IMR-90 (cell line): ENCODE measurements around the gene MS4A10. TPM values are rescaled to one million over a fixed set of nuclear protein-coding genes. Genes with fewer than 3 reads are reported as not detected.

Experiments
- ATAC-seq: fragments of 200-7000 bp; cut with Tn5 transposase; 2 replicates; pipeline ENCODE4 v1.9.1; 2020; ENCODE audit warnings: low read depth, mild to moderate bottlenecking, moderate library complexity
- BruUV-seq: library from RNA; stranded (reverse); fragments of 400-500 nt; replicated peaks from 2 replicates; lab custom pipeline; 2021; lab: Mats Ljungman, UMichigan
- CTCF ChIA-PET: fragments of 300-600 bp; formaldehyde crosslinking; extraction: SDS; loops from one replicate; lab custom pipeline; 2021; ENCODE audit warnings: antibody characterized with exemption; lab: Yijun Ruan, JAX
- POLR2A ChIA-PET: fragments of 300-600 bp; sonication (Branson Sonifier 250); formaldehyde crosslinking; loops from one replicate; lab custom pipeline; 2022; ENCODE audit warnings: antibody characterized with exemption; ENCODE audit not compliant: unreplicated experiment; lab: Charles Lee
- DNase-seq: peaks from one replicate; pipeline ENCODE4 v3.0.0; 2013
- H2AFZ ChIP-seq: replicated peaks from 2 replicates; pipeline ENCODE3; 2013; ENCODE audit warnings: low read length, mild to moderate bottlenecking; ENCODE audit not compliant: poor library complexity
- H2AK5ac ChIP-seq: 2 replicates; pipeline ENCODE4 v1.6.1; 2013; ENCODE audit warnings: low read depth, low read length, inconsistent platforms
- H2AK9ac ChIP-seq: replicated peaks from 2 replicates; pipeline ENCODE3; 2013; ENCODE audit warnings: mild to moderate bottlenecking, low read depth, low read length, moderate library complexity; ENCODE audit not compliant: poor library complexity
- H2BK120ac ChIP-seq: 2 replicates; pipeline ENCODE4 v1.6.1; 2013; ENCODE audit warnings: low read depth, low read length, inconsistent platforms
- H2BK15ac ChIP-seq: 3 replicates; pipeline ENCODE4 v1.6.1; 2013; ENCODE audit warnings: low read depth, low read length, inconsistent platforms
- H2BK20ac ChIP-seq: 2 replicates; pipeline ENCODE4 v1.6.1; 2013; ENCODE audit warnings: low read depth, mild to moderate bottlenecking, inconsistent platforms, low read length, moderate library complexity
- H2BK5ac ChIP-seq: 2 replicates; pipeline ENCODE4 v1.6.1; 2013; ENCODE audit warnings: mild to moderate bottlenecking, low read depth, low read length, inconsistent platforms; ENCODE audit not compliant: poor library complexity, severe bottlenecking
- H3K14ac ChIP-seq: replicated peaks from 2 replicates; pipeline ENCODE4 v1.6.1; 2013; ENCODE audit warnings: low read depth, low read length, inconsistent platforms
- H3K18ac ChIP-seq: 2 replicates; pipeline ENCODE4 v1.6.1; 2013; ENCODE audit warnings: low read depth, low read length, control low read depth
- H3K23ac ChIP-seq: 2 replicates; pipeline ENCODE4 v1.6.1; 2013; ENCODE audit warnings: low read depth, low read length, inconsistent platforms
- H3K27ac ChIP-seq: 2 replicates; pipeline ENCODE4 v1.5.1; 2013; ENCODE audit warnings: mild to moderate bottlenecking, control low read depth, low read length; ENCODE audit not compliant: insufficient read depth
- H3K27me3 ChIP-seq: 2 replicates; pipeline ENCODE4 v1.6.1; 2013; ENCODE audit warnings: low read length; ENCODE audit not compliant: control insufficient read depth, insufficient read depth
- H3K36me3 ChIP-seq: 2 replicates; pipeline ENCODE4 v1.6.1; 2013; ENCODE audit warnings: low read length, mixed read lengths; ENCODE audit not compliant: control insufficient read depth, insufficient read depth
- H3K4ac ChIP-seq: 2 replicates; pipeline ENCODE4 v1.6.1; 2013; ENCODE audit warnings: low read depth, low read length, inconsistent platforms
- H3K4me1 ChIP-seq: 2 replicates; pipeline ENCODE4 v1.6.1; 2013; ENCODE audit warnings: low read length, mixed read lengths; ENCODE audit not compliant: control insufficient read depth, insufficient read depth
- H3K4me2 ChIP-seq: 2 replicates; pipeline ENCODE4 v1.6.1; 2013; ENCODE audit warnings: low read depth, mild to moderate bottlenecking, control low read depth, low read length, moderate library complexity
- H3K4me3 ChIP-seq: 2 replicates; pipeline ENCODE4 v1.5.1; 2013; ENCODE audit warnings: low read depth, mild to moderate bottlenecking, control low read depth, low read length, moderate library complexity; ENCODE audit not compliant: insufficient read depth
- H3K56ac ChIP-seq: 2 replicates; pipeline ENCODE4 v1.6.1; 2013; ENCODE audit warnings: low read length, inconsistent platforms; ENCODE audit not compliant: insufficient read depth; ENCODE audit errors: extremely low read depth
- H3K79me1 ChIP-seq, 2 experiments: 2 replicates each; pipeline ENCODE4 v1.6.1; 2013; ENCODE audit warnings: low read length in 2 of 2, inconsistent platforms in 1 of 2, low read depth in 1 of 2
- H3K9ac ChIP-seq: 2 replicates; pipeline ENCODE4 v1.6.1; 2013; ENCODE audit warnings: low read depth, low read length, control low read depth
- H3K9me1 ChIP-seq: 2 replicates; pipeline ENCODE4 v1.6.1; 2013; ENCODE audit warnings: low read length, inconsistent platforms; ENCODE audit not compliant: insufficient read depth
- H3K9me3 ChIP-seq: 2 replicates; pipeline ENCODE4 v1.6.1; 2013; ENCODE audit warnings: low read length; ENCODE audit not compliant: control insufficient read depth, insufficient read depth
- H4K20me1 ChIP-seq: 2 replicates; pipeline ENCODE4 v1.6.1; 2013; ENCODE audit warnings: low read length, inconsistent platforms; ENCODE audit not compliant: insufficient read depth
- H4K5ac ChIP-seq: 2 replicates; pipeline ENCODE4 v1.6.1; 2013; ENCODE audit warnings: mild to moderate bottlenecking, low read depth, low read length, control low read depth
- H4K8ac ChIP-seq, 2 experiments: 2 replicates each; pipeline ENCODE4 v1.6.1; 2013; ENCODE audit warnings: low read depth in 2 of 2, low read length in 2 of 2, control low read depth in 1 of 2, inconsistent platforms in 1 of 2
- H4K91ac ChIP-seq: 2 replicates; pipeline ENCODE4 v1.6.1; 2013; ENCODE audit warnings: low read depth, low read length, inconsistent platforms; ENCODE audit not compliant: insufficient read depth
- CEBPB ChIP-seq: IDR thresholded peaks from 2 replicates; pipeline ENCODE4 v1.6.1; 2012; ENCODE audit warnings: low read depth, low read length, improper control_type of control experiment
- CHD1 ChIP-seq: IDR thresholded peaks from 2 replicates; pipeline ENCODE4 v1.6.1; 2012; ENCODE audit warnings: low read depth, low read length, improper control_type of control experiment
- POLR2A ChIP-seq: IDR thresholded peaks from 2 replicates; pipeline ENCODE4 v1.6.1; 2012; ENCODE audit warnings: mild to moderate bottlenecking, low read depth, low read length
- RAD21 ChIP-seq: IDR thresholded peaks from 2 replicates; pipeline ENCODE4 v1.6.1; 2012; ENCODE audit warnings: low read length, improper control_type of control experiment
- RFX5 ChIP-seq: IDR thresholded peaks from 2 replicates; pipeline ENCODE4 v1.8.0; 2012; ENCODE audit warnings: low read depth, mild to moderate bottlenecking, low read length, moderate library complexity
- WGBS, 2 experiments: methylation state at CpG; one replicate each; pipeline versions ENCODE4 v1.1.5 to v1.1.7; 2013; ENCODE audit warnings: missing lambda C conversion rate in 2 of 2; ENCODE audit not compliant: insufficient read length in 1 of 2; ENCODE audit errors: extremely low coverage in 2 of 2; 5-methylcytosine and 5-hydroxymethylcytosine counted together
- dilution Hi-C: fragments of 300-500 bp; cut with HindIII; formaldehyde crosslinking; loops from one replicate; pipeline ENCODE4 v1.14.3; 2018; ENCODE audit warnings: low sequenced_read_pairs; ENCODE audit not compliant: unreplicated experiment
- in situ Hi-C: fragments of 300-500 bp; cut with MboI; formaldehyde crosslinking; loops from 3 replicates; pipeline ENCODE4 v1.14.3; 2019; ENCODE audit warnings: low sequenced_read_pairs, inconsistent platforms, mixed read lengths
- intact Hi-C: fragments of 100-400 bp; cut with micrococcal nuclease; formaldehyde crosslinking; loops from 2 replicates; pipeline ENCODE4 v1.10.0; 2022
- polyA plus RNA-seq, 3 experiments: library from polyadenylated mRNA; depleted of rRNA; stranded (reverse); fragments of >200 nt; gene quantifications; 2 replicates each; pipeline ENCODE4 v1.2.3, GENCODE V29; 2012; ENCODE audit warnings: low replicate concordance in 1 of 3
- total RNA-seq: library from RNA; depleted of rRNA; stranded (reverse); fragments of >200 nt; gene quantifications from 2 replicates; pipeline ENCODE4 v1.2.3, GENCODE V29; 2012

MS4A10 gene
- total and polyA plus RNA-seq, 2 of the 4 experiments (the other 2 are of a cell fraction) = not detected

DNA sequence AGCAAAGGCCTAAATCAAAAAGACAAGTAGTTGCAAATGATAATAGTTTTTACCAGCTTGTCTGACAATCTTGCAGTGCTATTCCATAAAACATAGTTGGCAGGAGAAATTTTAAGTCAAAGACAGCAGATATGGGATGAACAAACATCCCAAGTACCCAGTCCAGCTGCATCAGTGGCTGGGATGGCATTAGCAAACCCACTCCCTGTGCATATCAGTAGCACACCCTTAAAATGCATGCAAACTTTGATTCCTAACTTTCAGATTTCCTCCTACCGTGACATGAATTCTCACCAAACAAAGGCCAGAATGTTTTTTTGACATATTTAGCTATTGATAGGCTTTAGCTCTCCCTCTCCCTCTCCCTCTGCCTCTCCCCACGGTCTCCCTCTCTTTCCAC is 29.0 kb downstream of the MS4A10 start:
- peaks cover 8% of the 10 kb centered on the region for H3K9me3 ChIP-seq
- CTCF ChIA-PET = no interaction called here
- TF ChIP-seq POLR2A = no peak
- no peak for TF ChIP-seq RFX5
- no peak for TF ChIP-seq RAD21
- no peak for TF ChIP-seq CEBPB
- no peak for TF ChIP-seq CHD1
- H3K36me3 ChIP-seq = no peaks in the 10 kb centered on the region
- H3K14ac ChIP-seq = no peak overlapping the region
- no peak overlapping the region for H4K5ac ChIP-seq
- no peaks in the 10 kb centered on the region for H3K9me1 ChIP-seq
- no peak overlapping the region for H2BK15ac ChIP-seq
- no peaks in the 10 kb centered on the region for H4K20me1 ChIP-seq
- BruUV-seq = no TSS peak
- no peak overlapping the region for H2BK20ac ChIP-seq
- no peak overlapping the region for H3K4me2 ChIP-seq
- no peak overlapping the region for H3K9ac ChIP-seq
- no peak for DNase-seq
- no peaks in the 10 kb centered on the region for H3K4me1 ChIP-seq
- no peak overlapping the region for H2AK5ac ChIP-seq
- no peak overlapping the region for H2AK9ac ChIP-seq
- no peak overlapping the region for H3K18ac ChIP-seq
- POLR2A ChIA-PET = no interaction called here
- H3K23ac ChIP-seq = no peak overlapping the region
- H4K91ac ChIP-seq = no peak overlapping the region
- H2AFZ ChIP-seq = no peak overlapping the region
- no peak overlapping the region for H4K8ac ChIP-seq
- no peak overlapping the region for H3K4me3 ChIP-seq
- no peak overlapping the region for H3K27ac ChIP-seq
- no peak overlapping the region for H3K56ac ChIP-seq
- no peak for ATAC-seq
- H3K4ac ChIP-seq = no peak overlapping the region
- intact Hi-C loops (no loop called here), dilution Hi-C loops (no loop called here), in situ Hi-C loops (no loop called here)
- 60% methylated on average over 1 of the region's 2 CpGs; no CpG with 5 or more reads in 1 of the 2 experiments for WGBS, 2 experiments
- H3K79me1 ChIP-seq = no peaks in the 10 kb centered on the region
- peaks cover 12% of the 10 kb centered on the region for H3K27me3 ChIP-seq
- H2BK120ac ChIP-seq = no peak overlapping the region
- H2BK5ac ChIP-seq = no peak overlapping the region
